OCI-LY7 (cell line): ENCODE measurements around the gene COL6A5. TPM values are rescaled to one million over a fixed set of nuclear protein-coding genes. Genes with fewer than 3 reads are reported as not detected.

ENCODE experiments used
- BruUV-seq: library from RNA; stranded (reverse); fragments of 400-500 nt; replicated peaks from 2 replicates; lab custom pipeline; 2021; lab: Mats Ljungman, UMichigan
- CTCF ChIA-PET: fragments of 300-600 bp; sonication (Branson Sonifier 250); formaldehyde crosslinking; loops from one replicate; lab custom pipeline; 2022; ENCODE audit warnings: antibody characterized with exemption; ENCODE audit not compliant: unreplicated experiment; lab: Charles Lee
- POLR2A ChIA-PET: fragments of 300-600 bp; sonication (Branson Sonifier 250); formaldehyde crosslinking; loops from one replicate; lab custom pipeline; 2022; ENCODE audit warnings: antibody characterized with exemption; lab: Charles Lee
- DNase-seq: peaks from one replicate; pipeline ENCODE4 v3.0.0-alpha.2; 2015; ENCODE audit warnings: low spot score
- H2AFZ ChIP-seq: fragments of 200-600 bp; sonication (generic), shearing (Covaris generic); 2 replicates; pipeline ENCODE4 v1.6.1; 2014; ENCODE audit warnings: mild to moderate bottlenecking, antibody characterized with exemption, low read length, moderate library complexity
- H3K27ac ChIP-seq: fragments of 200-600 bp; sonication (generic); 2 replicates; pipeline ENCODE4 v1.5.1; 2014; ENCODE audit warnings: mixed run types, low read depth, mild to moderate bottlenecking, moderate library complexity, low read length, inconsistent platforms; ENCODE audit not compliant: poor library complexity, severe bottlenecking
- H3K36me3 ChIP-seq: fragments of 200-600 bp; sonication (generic); 2 replicates; pipeline ENCODE4 v1.6.1; 2014; ENCODE audit warnings: mild to moderate bottlenecking, antibody characterized with exemption, low read length, moderate library complexity, mixed read lengths; ENCODE audit not compliant: insufficient read depth
- H3K4me1 ChIP-seq: fragments of 200-600 bp; sonication (generic); 2 replicates; pipeline ENCODE4 v1.5.1; 2014; ENCODE audit warnings: mild to moderate bottlenecking, low read length; ENCODE audit not compliant: insufficient read depth, poor library complexity, severe bottlenecking
- H3K4me2 ChIP-seq: fragments of 200-600 bp; sonication (generic); 2 replicates; pipeline ENCODE4 v1.6.1; 2014; ENCODE audit warnings: mild to moderate bottlenecking, low read length
- H3K4me3 ChIP-seq: fragments of 200-600 bp; sonication (generic); 2 replicates; pipeline ENCODE4 v1.5.1; 2014; ENCODE audit warnings: mild to moderate bottlenecking, low read depth, low read length; ENCODE audit not compliant: poor library complexity, severe bottlenecking
- H3K79me2 ChIP-seq: fragments of 200-600 bp; sonication (generic); 2 replicates; pipeline ENCODE4 v1.6.1; 2016; ENCODE audit warnings: low read depth, mild to moderate bottlenecking, low read length, moderate library complexity, mixed read lengths; ENCODE audit not compliant: insufficient read depth
- H3K9me2 ChIP-seq: fragments of 200-600 bp; sonication (generic); 2 replicates; pipeline ENCODE4 v1.6.1; 2016; ENCODE audit warnings: mild to moderate bottlenecking, low read length, mixed read lengths; ENCODE audit not compliant: insufficient read depth
- H3K9me3 ChIP-seq: fragments of 200-600 bp; sonication (generic); 2 replicates; pipeline ENCODE4 v1.6.1; 2014; ENCODE audit warnings: mild to moderate bottlenecking, mixed run types, low read length, mixed read lengths
- H4K20me1 ChIP-seq: fragments of 200-600 bp; sonication (generic); 2 replicates; pipeline ENCODE4 v1.6.1; 2014; ENCODE audit warnings: mild to moderate bottlenecking, antibody characterized with exemption, low read length, moderate library complexity, mixed read lengths; ENCODE audit not compliant: insufficient read depth
- EZH2phosphoT487 ChIP-seq: fragments of 200-600 bp; sonication (generic); IDR thresholded peaks from 2 replicates; pipeline ENCODE4 v1.6.1; 2018; ENCODE audit warnings: low read depth, borderline replicate concordance, mild to moderate bottlenecking, mixed run types, antibody characterized with exemption, low read length, moderate library complexity, mixed read lengths
- intact Hi-C: fragments of 100-400 bp; cut with micrococcal nuclease; formaldehyde crosslinking; loops from one replicate; pipeline ENCODE4 v1.10.0; 2022; ENCODE audit not compliant: unreplicated experiment
- total RNA-seq, 2 experiments: library from RNA; depleted of rRNA in 1 of 2; stranded (reverse); fragments of >200 nt in 1 of 2; shearing (Covaris generic) in 1 of 2; gene quantifications; 2 replicates each; pipeline ENCODE4 v1.2.3, GENCODE V29; 2014 to 2022
- TF ChIP-seq, protein P1 (sequence below): fragments of 200-600 bp; sonication (generic); conservative IDR thresholded peaks from 2 replicates; pipeline ENCODE4 v1.5.1; 2014; ENCODE audit warnings: mild to moderate bottlenecking, antibody characterized with exemption, low read length, moderate library complexity, mixed read lengths

Gene COL6A5
- total RNA-seq, 2 experiments from 2014 or later = not detected

DNA sequence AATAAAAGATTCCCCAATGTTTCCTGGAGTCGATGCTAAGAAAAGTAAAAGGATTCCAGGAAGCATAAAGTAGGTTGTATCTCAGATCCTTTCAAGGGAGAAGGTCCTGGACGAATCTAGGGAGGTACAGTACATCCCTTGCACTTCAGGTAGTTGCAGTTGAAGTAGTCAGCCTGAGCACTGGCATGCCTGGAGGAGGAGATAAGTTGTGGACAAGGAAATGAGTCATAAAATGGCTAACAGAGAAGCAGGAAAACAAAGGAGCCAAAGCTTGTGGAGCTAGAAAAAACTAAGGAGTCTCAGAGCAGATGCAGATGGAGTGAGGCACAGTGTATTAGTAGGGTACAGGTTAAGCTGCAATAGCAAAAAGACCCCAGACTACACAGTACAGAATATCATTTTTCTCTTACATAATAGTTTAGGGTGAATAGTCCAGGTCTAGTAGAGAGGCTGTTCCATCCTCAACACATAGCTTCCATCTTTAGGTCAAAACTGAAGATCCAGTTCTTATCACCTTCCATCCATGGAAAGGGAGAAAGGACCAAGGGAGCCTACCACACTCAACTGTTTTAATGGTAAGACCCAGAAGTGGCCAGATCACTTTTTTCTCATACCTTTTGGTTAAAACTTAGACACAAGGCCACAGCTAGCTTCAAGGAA lies 41.3 kb downstream of the COL6A5 start:
- no peak for TF ChIP-seq EZH2phosphoT487
- TF ChIP-seq, protein P1, sequence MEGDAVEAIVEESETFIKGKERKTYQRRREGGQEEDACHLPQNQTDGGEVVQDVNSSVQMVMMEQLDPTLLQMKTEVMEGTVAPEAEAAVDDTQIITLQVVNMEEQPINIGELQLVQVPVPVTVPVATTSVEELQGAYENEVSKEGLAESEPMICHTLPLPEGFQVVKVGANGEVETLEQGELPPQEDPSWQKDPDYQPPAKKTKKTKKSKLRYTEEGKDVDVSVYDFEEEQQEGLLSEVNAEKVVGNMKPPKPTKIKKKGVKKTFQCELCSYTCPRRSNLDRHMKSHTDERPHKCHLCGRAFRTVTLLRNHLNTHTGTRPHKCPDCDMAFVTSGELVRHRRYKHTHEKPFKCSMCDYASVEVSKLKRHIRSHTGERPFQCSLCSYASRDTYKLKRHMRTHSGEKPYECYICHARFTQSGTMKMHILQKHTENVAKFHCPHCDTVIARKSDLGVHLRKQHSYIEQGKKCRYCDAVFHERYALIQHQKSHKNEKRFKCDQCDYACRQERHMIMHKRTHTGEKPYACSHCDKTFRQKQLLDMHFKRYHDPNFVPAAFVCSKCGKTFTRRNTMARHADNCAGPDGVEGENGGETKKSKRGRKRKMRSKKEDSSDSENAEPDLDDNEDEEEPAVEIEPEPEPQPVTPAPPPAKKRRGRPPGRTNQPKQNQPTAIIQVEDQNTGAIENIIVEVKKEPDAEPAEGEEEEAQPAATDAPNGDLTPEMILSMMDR = no peak
- H2AFZ ChIP-seq = no peak overlapping the region
- no peak overlapping the region for H3K4me3 ChIP-seq
- H3K9me3 ChIP-seq = no peaks in the 10 kb centered on the region
- intact Hi-C loops = no loop called here
- no peaks in the 10 kb centered on the region for H4K20me1 ChIP-seq
- CTCF ChIA-PET = no interaction called here
- no peaks in the 10 kb centered on the region for H3K79me2 ChIP-seq
- no peaks in the 10 kb centered on the region for H3K36me3 ChIP-seq
- H3K9me2 ChIP-seq = no peaks in the 10 kb centered on the region
- H3K4me2 ChIP-seq = no peak overlapping the region
- H3K27ac ChIP-seq = no peak overlapping the region
- no peaks in the 10 kb centered on the region for H3K4me1 ChIP-seq
- POLR2A ChIA-PET = no interaction called here
- BruUV-seq = no TSS peak
- DNase-seq = no peak

GRCh38 chr3:130389743-130390478 lies 44.4 kb downstream of the COL6A5 start:
- no peaks in the 10 kb centered on the region for H4K20me1 ChIP-seq
- H2AFZ ChIP-seq = no peak overlapping the region
- H3K9me3 ChIP-seq = no peaks in the 10 kb centered on the region
- H3K4me1 ChIP-seq = no peaks in the 10 kb centered on the region
- no peak overlapping the region for H3K4me2 ChIP-seq
- ChIA-PET POLR2A (no interaction called here), CTCF (no interaction called here)
- no peaks in the 10 kb centered on the region for H3K9me2 ChIP-seq
- no peak overlapping the region for H3K4me3 ChIP-seq
- DNase-seq = no peak
- no peak overlapping the region for H3K27ac ChIP-seq
- H3K79me2 ChIP-seq = no peaks in the 10 kb centered on the region
- TF ChIP-seq EZH2phosphoT487 = no peak
- TF ChIP-seq, protein P1 = no peak
- no TSS peak for BruUV-seq
- no peaks in the 10 kb centered on the region for H3K36me3 ChIP-seq
- intact Hi-C loops = no loop called here

- BruUV-seq = no TSS peak
- H3K79me2 ChIP-seq = no peaks in the 10 kb centered on the region
- no peaks in the 10 kb centered on the region for H3K4me1 ChIP-seq
- H4K20me1 ChIP-seq = no peaks in the 10 kb centered on the region
- no peaks in the 10 kb centered on the region for H3K36me3 ChIP-seq
- H3K9me3 ChIP-seq = no peaks in the 10 kb centered on the region
- no peak overlapping the region for H2AFZ ChIP-seq
- H3K4me2 ChIP-seq = no peak overlapping the region
- TF ChIP-seq, protein P1 = no peak
- TF ChIP-seq EZH2phosphoT487 = no peak
- intact Hi-C loops = no loop called here
- no peak overlapping the region for H3K27ac ChIP-seq
- no peaks in the 10 kb centered on the region for H3K9me2 ChIP-seq
- H3K4me3 ChIP-seq = no peak overlapping the region
- ChIA-PET CTCF (no interaction called here), POLR2A (interaction anchor here (0.6 kb wide), 1 partner anchor 438 kb away, joined by 3 read pairs; no protein-coding TSS in a partner anchor)
- no peak for DNase-seq
Measured at GRCh38 chr3:130392266-130392665, 46.8 kb downstream of the COL6A5 start.
